ENCODE measurements around the gene FGGY. TPM values are rescaled to one million over a fixed set of nuclear protein-coding genes. Genes with fewer than 3 reads are reported as not detected.

The FGGY gene
- total and polyA plus RNA-seq, 4 donors: 5.3 to 25.1 (median 11.9) TPM

GRCh38 chr1:59560807-59561450 is 264.0 kb downstream of the FGGY start:
- no peaks in the 10 kb centered on the region for H3K4me1 ChIP-seq (ENCODE audit: control insufficient read depth in 1 of 2, insufficient read depth in 2 of 2, low read length in 2 of 2)
- intact Hi-C loops (cut with DNase I): no loop called here
- H3K9me3 ChIP-seq (ENCODE audit: control insufficient read depth, low read length): no peaks in the 10 kb centered on the region

DNA sequence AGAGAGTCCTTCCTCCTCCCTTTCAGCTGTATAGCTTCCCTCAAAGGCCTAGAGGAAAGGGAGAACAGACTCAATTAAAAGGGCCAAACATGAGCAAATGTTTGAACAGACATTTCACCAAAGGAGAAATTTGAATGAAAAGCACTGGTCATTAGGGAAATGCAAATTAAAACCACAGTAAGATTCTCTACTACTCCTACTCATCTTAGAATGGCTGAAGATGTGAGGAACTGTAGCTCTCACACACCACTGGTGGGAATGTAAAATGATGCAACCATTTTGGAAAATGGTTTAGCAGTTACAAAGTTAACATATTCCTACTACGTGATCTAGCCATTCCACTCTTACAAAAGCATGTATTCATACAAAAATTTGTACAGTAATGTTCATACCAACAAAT is 264.9 kb downstream of the FGGY start:
- no peak overlapping the region for H3K4me3 ChIP-seq (ENCODE audit: low read length in 2 of 2)
- no peaks in the 10 kb centered on the region for H3K4me1 ChIP-seq (ENCODE audit: control insufficient read depth in 1 of 2, insufficient read depth in 2 of 2, low read length in 2 of 2)
- H3K36me3 ChIP-seq (ENCODE audit: control insufficient read depth in 1 of 2, insufficient read depth in 2 of 2, low read length in 1 of 2): no peaks in the 10 kb centered on the region
- no peaks in the 10 kb centered on the region for H3K9me3 ChIP-seq (ENCODE audit: control insufficient read depth, low read length)
- WGBS, 2 donors: 74 to 84% methylated on average over 1 of the region's 1 CpG
- ATAC-seq (ENCODE audit: low FRiP score): no peak
- intact Hi-C loops (cut with DNase I): no loop called here
- H3K27ac ChIP-seq (ENCODE audit: low read depth in 1 of 2, low read length in 2 of 2): no peak overlapping the region
- H3K27me3 ChIP-seq (ENCODE audit: control insufficient read depth in 1 of 2, insufficient read depth in 2 of 2, low read length in 1 of 2): no peaks in the 10 kb centered on the region
- DNase-seq: no peak

More at GRCh38 chr1:59560807-59561450, 264.0 kb downstream of the FGGY start:
- Histone ChIP-seq H3K36me3 (ENCODE audit: control insufficient read depth in 1 of 2, insufficient read depth in 2 of 2, low read length in 1 of 2) (no peaks in the 10 kb centered on the region), H3K27ac (ENCODE audit: low read depth in 1 of 2, low read length in 2 of 2) (no peak overlapping the region), H3K27me3 (ENCODE audit: control insufficient read depth in 1 of 2, insufficient read depth in 2 of 2, low read length in 1 of 2) (no peaks in the 10 kb centered on the region), H3K4me3 (ENCODE audit: low read length in 2 of 2) (no peak overlapping the region)
- ATAC-seq (ENCODE audit: low FRiP score) (no peak), DNase-seq (no peak)
- WGBS, 2 donors: 95 to 96% methylated on average over 6 of the region's 6 CpGs

DNA sequence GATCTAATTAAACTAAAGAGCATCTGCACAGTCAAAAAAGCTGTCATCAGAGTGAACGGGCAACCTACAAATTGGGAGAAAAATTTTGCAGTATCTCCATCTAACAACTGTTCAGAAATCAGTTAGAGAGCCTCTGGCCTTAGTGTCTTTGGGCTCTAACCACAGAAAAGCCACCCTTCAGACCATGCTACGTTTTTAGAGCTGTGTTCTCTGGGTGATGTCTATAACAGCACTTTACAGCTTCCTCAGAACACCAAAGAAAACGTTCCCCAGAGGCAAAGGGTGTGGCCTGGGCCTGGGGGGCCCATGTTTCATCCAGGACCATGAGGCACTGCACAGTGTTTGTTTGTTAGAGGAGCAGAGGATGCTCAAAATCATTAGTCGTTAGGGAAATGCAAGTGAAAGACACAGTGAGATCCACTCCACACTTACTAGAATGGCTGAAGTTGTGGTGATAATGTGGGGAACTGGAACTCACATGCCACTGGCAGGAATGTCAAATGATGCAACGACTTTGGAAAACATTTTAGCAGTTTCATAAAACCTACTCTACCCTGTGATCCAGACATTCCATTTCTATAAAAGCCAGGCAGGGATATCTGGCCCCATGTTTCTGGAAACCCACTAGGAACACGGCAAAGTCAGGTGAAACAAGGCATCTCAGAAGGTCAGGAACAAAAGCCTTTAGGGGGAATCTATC is 267.4 kb downstream of the FGGY start:
- no peaks in the 10 kb centered on the region for H3K36me3 ChIP-seq (ENCODE audit: control insufficient read depth in 1 of 2, insufficient read depth in 2 of 2, low read length in 1 of 2)
- WGBS, 2 donors: 76 to 78% methylated on average over 6 of the region's 6 CpGs
- H3K4me1 ChIP-seq (ENCODE audit: control insufficient read depth in 1 of 2, insufficient read depth in 2 of 2, low read length in 2 of 2): no peaks in the 10 kb centered on the region
- no peak for ATAC-seq (ENCODE audit: low FRiP score)
- H3K9me3 ChIP-seq (ENCODE audit: control insufficient read depth, low read length): no peaks in the 10 kb centered on the region
- intact Hi-C loops (cut with DNase I): no loop called here
- no peak overlapping the region for H3K4me3 ChIP-seq (ENCODE audit: low read length in 2 of 2)
- no peaks in the 10 kb centered on the region for H3K27me3 ChIP-seq (ENCODE audit: control insufficient read depth in 1 of 2, insufficient read depth in 2 of 2, low read length in 1 of 2)
- H3K27ac ChIP-seq (ENCODE audit: low read depth in 1 of 2, low read length in 2 of 2): no peak overlapping the region
- DNase-seq: no peak

DNA sequence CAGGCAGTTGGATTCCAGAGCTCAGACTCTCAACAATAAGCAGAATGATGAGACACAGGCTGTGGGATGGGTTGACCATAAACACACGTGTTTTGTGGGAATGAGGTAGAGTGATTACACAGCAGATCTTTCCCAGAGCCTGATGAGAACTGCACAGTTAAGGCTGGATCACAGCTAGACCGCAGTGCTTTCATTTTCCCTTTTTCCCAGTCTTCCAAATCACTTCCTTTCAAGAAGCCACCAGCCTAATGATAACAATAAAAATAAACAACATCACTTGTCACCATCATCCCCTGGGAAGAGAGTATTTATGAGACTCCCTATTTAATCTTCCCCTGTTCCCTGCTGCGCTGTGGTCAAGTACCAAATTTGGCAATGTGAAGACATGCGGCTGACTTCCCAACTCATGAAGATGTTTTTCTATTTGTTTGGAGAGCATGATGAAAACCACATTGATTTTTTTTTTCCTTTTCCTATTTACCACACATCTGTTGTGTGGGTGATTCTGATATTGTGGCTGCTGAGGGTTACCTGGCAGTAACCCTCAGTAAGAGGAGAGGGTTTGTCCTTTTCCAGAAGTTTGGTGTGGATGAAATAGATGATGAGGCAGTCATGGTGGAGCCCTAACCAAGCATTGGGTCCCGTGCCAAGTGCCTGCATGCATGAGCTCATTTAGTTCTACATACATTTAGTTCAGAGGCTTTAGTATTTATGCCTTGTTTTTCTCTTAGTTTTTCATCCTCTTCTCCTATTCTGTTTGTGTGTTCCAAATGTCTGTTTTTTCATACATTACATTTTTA is 268.9 kb downstream of the FGGY start:
- 90 to 91% methylated on average over 5 of the region's 5 CpGs for WGBS, 2 donors
- H3K27me3 ChIP-seq (ENCODE audit: control insufficient read depth in 1 of 2, insufficient read depth in 2 of 2, low read length in 1 of 2): no peaks in the 10 kb centered on the region
- no peak for ATAC-seq (ENCODE audit: low FRiP score)
- no peaks in the 10 kb centered on the region for H3K4me1 ChIP-seq (ENCODE audit: control insufficient read depth in 1 of 2, insufficient read depth in 2 of 2, low read length in 2 of 2)
- no peaks in the 10 kb centered on the region for H3K9me3 ChIP-seq (ENCODE audit: control insufficient read depth, low read length)
- intact Hi-C loops (cut with DNase I): no loop called here
- H3K36me3 ChIP-seq (ENCODE audit: control insufficient read depth in 1 of 2, insufficient read depth in 2 of 2, low read length in 1 of 2): no peaks in the 10 kb centered on the region
- no peak overlapping the region for H3K27ac ChIP-seq (ENCODE audit: low read depth in 1 of 2, low read length in 2 of 2)
- no peak overlapping the region for H3K4me3 ChIP-seq (ENCODE audit: low read length in 2 of 2)
- DNase-seq: no peak

GRCh38 chr1:59568158-59568935 is 271.5 kb downstream of the FGGY start:
- intact Hi-C loops (cut with DNase I): no loop called here
- H3K4me3 ChIP-seq (ENCODE audit: low read length in 2 of 2): no peak overlapping the region
- WGBS, 2 donors: 83% methylated on average over 6 of the region's 6 CpGs
- H3K36me3 ChIP-seq (ENCODE audit: control insufficient read depth in 1 of 2, insufficient read depth in 2 of 2, low read length in 1 of 2): no peaks in the 10 kb centered on the region
- no peaks in the 10 kb centered on the region for H3K9me3 ChIP-seq (ENCODE audit: control insufficient read depth, low read length)
- H3K27me3 ChIP-seq (ENCODE audit: control insufficient read depth in 1 of 2, insufficient read depth in 2 of 2, low read length in 1 of 2): no peaks in the 10 kb centered on the region
- no peaks in the 10 kb centered on the region for H3K4me1 ChIP-seq (ENCODE audit: control insufficient read depth in 1 of 2, insufficient read depth in 2 of 2, low read length in 2 of 2)
- no peak overlapping the region for H3K27ac ChIP-seq (ENCODE audit: low read depth in 1 of 2, low read length in 2 of 2)
- DNase-seq (no peak), ATAC-seq (ENCODE audit: low FRiP score) (no peak)

GRCh38 chr1:59569198-59569597 is 272.3 kb downstream of the FGGY start:
- intact Hi-C loops (cut with DNase I): no loop called here
- 93 to 100% methylated on average over 2 of the region's 2 CpGs for WGBS, 2 donors
- no peaks in the 10 kb centered on the region for H3K27me3 ChIP-seq (ENCODE audit: control insufficient read depth in 1 of 2, insufficient read depth in 2 of 2, low read length in 1 of 2)

GRCh38 chr1:59570524-59570923 is 273.6 kb downstream of the FGGY start:
- DNase-seq (peak in 1 of 2 donors; percentile 49), ATAC-seq (ENCODE audit: low FRiP score) (no peak)
- Histone ChIP-seq H3K4me3 (ENCODE audit: low read length in 2 of 2) (no peak overlapping the region), H3K4me1 (ENCODE audit: control insufficient read depth in 1 of 2, insufficient read depth in 2 of 2, low read length in 2 of 2) (no peaks in the 10 kb centered on the region), H3K27ac (ENCODE audit: low read depth in 1 of 2, low read length in 2 of 2) (no peak overlapping the region), H3K27me3 (ENCODE audit: control insufficient read depth in 1 of 2, insufficient read depth in 2 of 2, low read length in 1 of 2) (no peaks in the 10 kb centered on the region), H3K36me3 (ENCODE audit: control insufficient read depth in 1 of 2, insufficient read depth in 2 of 2, low read length in 1 of 2) (no peaks in the 10 kb centered on the region), H3K9me3 (ENCODE audit: control insufficient read depth, low read length) (peaks cover 2% of the 10 kb centered on the region)
- WGBS, 2 donors: 67 to 76% methylated on average over 3 of the region's 3 CpGs
- intact Hi-C loops (cut with DNase I): no loop called here

More at GRCh38 chr1:59569198-59569597, 272.3 kb downstream of the FGGY start:
- ATAC-seq (ENCODE audit: low FRiP score): no peak
- no peaks in the 10 kb centered on the region for H3K36me3 ChIP-seq (ENCODE audit: control insufficient read depth in 1 of 2, insufficient read depth in 2 of 2, low read length in 1 of 2)
- no peak overlapping the region for H3K4me3 ChIP-seq (ENCODE audit: low read length in 2 of 2)
- no peak for DNase-seq
- no peak overlapping the region for H3K27ac ChIP-seq (ENCODE audit: low read depth in 1 of 2, low read length in 2 of 2)
- H3K9me3 ChIP-seq (ENCODE audit: control insufficient read depth, low read length): peaks cover 2% of the 10 kb centered on the region
- H3K4me1 ChIP-seq (ENCODE audit: control insufficient read depth in 1 of 2, insufficient read depth in 2 of 2, low read length in 2 of 2): no peaks in the 10 kb centered on the region

DNA sequence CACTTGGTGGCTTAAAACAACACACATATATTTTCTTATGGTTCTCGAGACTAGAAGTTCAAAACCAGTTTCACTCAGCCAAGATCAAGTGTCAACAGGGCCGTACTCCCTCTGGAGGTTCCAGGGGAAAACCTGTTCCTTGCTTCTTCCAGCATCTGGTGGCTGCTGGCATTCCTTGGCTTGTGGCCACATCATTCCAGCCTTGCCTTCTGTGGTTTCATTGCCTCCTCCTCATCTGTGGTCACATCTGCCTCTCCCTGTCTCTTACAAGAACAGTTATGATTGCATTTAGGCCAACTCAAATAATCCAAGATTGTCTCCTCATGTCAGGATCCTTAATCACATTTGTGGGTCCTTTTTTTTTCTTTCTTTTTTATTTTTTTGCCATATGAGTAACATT is 277.2 kb downstream of the FGGY start:
- no peak for DNase-seq
- ATAC-seq (ENCODE audit: low FRiP score): no peak
- Histone ChIP-seq H3K4me3 (ENCODE audit: low read length in 2 of 2) (no peak overlapping the region), H3K9me3 (ENCODE audit: control insufficient read depth, low read length) (peaks cover 2% of the 10 kb centered on the region), H3K27ac (ENCODE audit: low read depth in 1 of 2, low read length in 2 of 2) (no peak overlapping the region), H3K27me3 (ENCODE audit: control insufficient read depth in 1 of 2, insufficient read depth in 2 of 2, low read length in 1 of 2) (no peaks in the 10 kb centered on the region), H3K36me3 (ENCODE audit: control insufficient read depth in 1 of 2, insufficient read depth in 2 of 2, low read length in 1 of 2) (no peaks in the 10 kb centered on the region), H3K4me1 (ENCODE audit: control insufficient read depth in 1 of 2, insufficient read depth in 2 of 2, low read length in 2 of 2) (no peaks in the 10 kb centered on the region)
- WGBS, 2 donors: 76 to 81% methylated on average over 2 of the region's 2 CpGs
- intact Hi-C loops (cut with DNase I): no loop called here
